NCI-H2196 (cell line): Measurements from ENCODE around the gene ATG10.
"Not testable (repeated sequence)": the region's sequence is repeated elsewhere in the genome, so short reads cannot be mapped to it uniquely, and the experiment has no call there.

Experiments used
- DNase-seq: peaks from one replicate; lab custom pipeline; 2025; ENCODE audit not compliant: unreplicated experiment; lab: John Stamatoyannopoulos, UW

The ATG10 gene

GRCh38 chr5:81971712-81972491 lies at the start of gene ATG10:
ATG10 (plus strand) TSS chr5:81972023; CDS start chr5:81987571, 15,548 bp downstream.
- peak; percentile 79 for DNase-seq

GRCh38 chr5:81922854-81923279 lies 49.0 kb upstream of the ATG10 start:
- DNase-seq = no peak

- no peak for DNase-seq
Observed at GRCh38 chr5:81924442-81924841, 47.4 kb upstream of the ATG10 start.

DNA sequence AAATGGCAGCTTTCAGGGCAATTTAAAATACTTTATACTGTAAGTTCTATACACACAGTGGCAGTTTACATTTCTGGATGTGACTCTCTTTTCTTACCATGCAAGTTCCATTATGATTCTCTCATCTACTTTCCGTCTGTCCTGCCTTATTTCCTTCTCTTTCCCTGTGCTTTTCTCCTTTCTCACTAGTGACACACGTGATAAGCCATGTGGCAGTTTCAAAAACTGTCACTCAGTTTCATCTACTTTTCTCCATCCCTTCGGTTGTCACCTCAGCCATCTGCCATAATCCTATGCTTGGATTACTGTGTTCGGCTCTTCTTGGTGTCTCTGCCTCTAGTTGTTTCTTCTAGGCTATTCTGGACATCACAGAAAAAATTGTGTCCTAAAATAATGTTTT lies 46.8 kb upstream of the ATG10 start:
- DNase-seq = no peak

DNA sequence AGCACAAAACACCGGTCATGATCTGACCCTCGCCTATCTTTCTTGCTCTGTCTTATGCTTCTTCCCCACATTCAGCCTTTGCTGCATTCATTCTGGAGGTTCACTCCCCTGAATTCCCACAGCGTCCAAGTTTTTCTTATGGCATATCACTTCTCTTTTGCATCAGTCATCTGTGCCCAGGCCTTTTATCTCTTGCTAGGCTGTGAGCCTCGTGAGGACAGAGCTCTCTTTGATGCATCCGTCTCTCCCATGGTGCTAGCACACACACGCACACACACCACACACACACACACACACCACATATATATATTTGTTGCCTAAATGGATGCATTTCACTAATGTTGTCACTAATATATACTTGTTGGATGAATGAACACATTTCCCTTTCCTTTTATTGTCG lies 45.8 kb upstream of the ATG10 start:
- DNase-seq = no peak

- no peak for DNase-seq
Observed at GRCh38 chr5:81936066-81936465, 35.8 kb upstream of the ATG10 start.

DNA sequence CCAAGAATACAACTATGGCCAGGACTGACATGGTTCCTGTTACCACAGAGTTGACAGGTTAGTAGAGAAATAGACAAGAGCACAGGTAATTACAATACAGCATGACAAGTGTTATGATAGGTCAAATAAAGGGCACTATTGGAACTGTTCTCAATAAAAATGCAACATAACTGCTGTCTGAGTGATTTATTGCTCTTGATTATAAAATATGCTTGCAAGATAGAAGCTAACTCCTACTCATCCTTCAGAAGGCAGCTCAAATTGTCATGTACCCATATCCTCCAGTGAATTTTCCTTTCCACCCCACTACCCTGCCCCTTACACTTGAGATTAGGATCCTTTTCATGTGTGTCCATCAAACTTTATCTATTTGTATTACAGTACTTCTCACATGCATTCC lies 35.1 kb upstream of the ATG10 start:
- no peak for DNase-seq

DNA sequence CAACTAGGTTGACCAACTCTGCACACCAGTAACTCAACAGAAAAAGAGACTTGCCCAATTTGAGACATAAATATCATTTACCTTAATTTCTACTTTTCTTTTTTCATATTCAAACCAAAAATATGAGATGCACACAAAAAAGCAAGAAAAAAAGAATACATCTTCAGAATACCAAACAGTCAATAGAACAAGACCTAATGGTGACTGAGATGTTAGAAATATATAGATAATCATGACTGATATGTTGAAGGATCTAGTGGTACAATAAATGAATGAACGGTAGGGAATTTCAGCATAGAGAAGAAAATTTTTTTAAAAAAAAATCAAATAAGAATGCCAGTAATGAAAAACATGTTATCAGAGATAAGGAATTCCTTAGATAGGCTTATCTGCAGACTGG lies 29.1 kb upstream of the ATG10 start:
- no peak for DNase-seq

GRCh38 chr5:81948349-81948748 lies 23.5 kb upstream of the ATG10 start:
- no peak for DNase-seq

GRCh38 chr5:81949462-81949861 lies 22.4 kb upstream of the ATG10 start:
- DNase-seq = no peak

- no peak for DNase-seq
Observed at GRCh38 chr5:81950996-81951395, 20.8 kb upstream of the ATG10 start.

GRCh38 chr5:81954796-81955195 lies 17.0 kb upstream of the ATG10 start:
- DNase-seq = not testable (repeated sequence)

- not testable (repeated sequence) for DNase-seq
Observed at GRCh38 chr5:81958129-81958528, 13.7 kb upstream of the ATG10 start.

- no peak for DNase-seq
Observed at GRCh38 chr5:81961651-81962440, 10.0 kb upstream of the ATG10 start.

DNA sequence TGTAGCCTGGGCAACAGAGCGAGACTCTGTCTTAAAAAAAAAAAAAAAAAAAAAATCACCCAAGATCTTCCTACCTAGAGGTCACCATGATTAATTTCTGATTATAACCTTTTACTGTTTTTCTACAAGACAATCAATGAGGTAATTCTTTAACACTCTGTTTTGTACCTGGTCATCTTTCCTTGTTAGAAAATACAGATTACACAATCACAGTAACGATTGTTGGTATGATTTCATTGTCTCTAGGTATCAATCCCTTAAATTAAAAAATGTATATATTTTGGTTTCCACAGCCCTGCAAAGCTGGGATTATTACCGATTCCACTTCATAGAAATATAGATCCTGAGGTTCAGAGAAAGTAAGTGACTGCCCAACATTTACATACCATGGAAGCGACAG lies 8.3 kb upstream of the ATG10 start:
- DNase-seq = no peak

GRCh38 chr5:81965524-81965923 lies 6.3 kb upstream of the ATG10 start:
- DNase-seq = no peak

- no peak for DNase-seq
Observed at GRCh38 chr5:81969226-81969625, 2.6 kb upstream of the ATG10 start.

- DNase-seq = no peak
Observed at GRCh38 chr5:81969912-81970311, 1.9 kb upstream of the ATG10 start.

DNA sequence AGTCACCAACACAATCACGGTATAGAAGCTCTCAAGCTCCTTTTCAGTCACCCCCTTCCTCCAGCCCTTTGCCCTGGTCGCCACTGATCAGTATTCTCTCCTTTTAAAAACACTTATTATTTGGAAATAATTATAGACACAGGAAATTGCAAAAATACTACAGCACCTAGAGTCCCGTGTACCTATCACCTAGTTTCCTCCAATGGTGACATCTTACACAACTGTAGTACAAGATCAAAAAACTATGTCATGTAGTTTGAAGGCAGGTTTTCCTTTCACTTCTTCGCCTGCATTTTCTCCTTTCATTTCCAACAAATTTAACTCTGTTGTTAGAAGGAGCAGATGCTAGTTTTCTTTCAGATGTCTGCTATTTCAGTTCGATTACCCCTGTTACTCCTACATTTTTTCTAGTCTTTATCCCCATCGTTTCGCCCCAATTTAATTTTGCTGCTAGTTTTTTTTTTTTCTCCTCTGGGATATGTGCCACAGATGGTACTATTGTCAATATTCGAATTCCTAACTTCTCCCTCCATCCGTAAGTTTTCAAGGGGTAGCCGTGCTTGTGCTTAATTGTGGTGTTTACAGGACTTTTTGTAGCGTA lies 612 bp upstream of the ATG10 start:
- peak; percentile 15 for DNase-seq

- DNase-seq = no peak
Observed at GRCh38 chr5:81972492-81972783, 615 bp downstream of the ATG10 start.

DNA sequence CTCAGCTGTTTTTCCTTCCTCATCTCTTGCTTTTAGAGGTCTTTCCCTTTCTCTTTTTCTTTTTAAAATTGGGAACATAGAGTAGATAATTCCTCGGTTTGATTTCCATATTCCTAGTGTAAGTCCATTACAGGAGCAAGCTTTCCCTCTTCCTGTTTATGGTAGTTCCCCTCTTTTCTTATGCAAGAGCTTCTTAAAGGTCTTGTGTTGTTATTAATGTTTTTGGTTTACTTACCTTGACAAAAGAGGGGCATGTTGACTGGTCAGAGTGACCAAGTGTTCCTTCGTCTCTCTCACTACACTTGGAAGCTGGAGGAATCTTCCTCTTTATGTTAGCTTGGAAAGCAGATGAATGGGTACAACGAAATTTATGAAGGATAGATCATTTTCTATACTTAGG lies 8.3 kb downstream of the ATG10 start:
- no peak for DNase-seq

DNA sequence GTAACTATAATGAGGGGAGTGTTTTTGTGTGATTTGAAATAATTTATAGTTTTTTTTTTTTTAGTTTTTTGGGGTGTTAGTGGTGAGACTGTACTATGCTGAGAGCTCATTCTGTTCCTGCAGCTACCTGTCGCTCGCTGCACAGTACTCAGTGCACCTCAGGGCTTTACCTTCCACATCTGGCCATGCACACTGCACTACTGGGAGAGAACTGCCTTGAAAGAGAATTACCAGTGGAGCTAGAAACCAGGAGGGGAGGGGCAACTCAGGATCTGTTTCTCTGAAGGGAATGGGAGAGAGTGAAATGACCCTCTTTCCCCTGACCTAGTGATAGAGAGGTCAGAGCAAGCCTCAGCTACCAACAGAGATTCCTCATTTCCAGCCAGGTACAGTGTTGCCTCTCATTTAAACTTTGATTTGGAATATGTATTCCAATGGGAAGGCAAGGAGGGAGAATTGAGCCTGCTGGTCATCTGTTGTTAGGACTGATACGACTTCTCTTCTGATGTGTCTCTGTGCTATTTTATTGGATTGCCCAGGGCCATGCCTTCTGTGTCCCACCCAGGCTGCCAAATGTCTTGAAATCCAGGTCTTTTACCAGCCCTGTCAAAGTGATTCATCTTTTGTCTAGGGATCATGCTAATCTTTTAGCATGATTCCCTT lies 8.9 kb downstream of the ATG10 start:
- DNase-seq = no peak
